Measurements from ENCODE around the gene ABCC8. TPM values are rescaled to one million over a fixed set of nuclear protein-coding genes. Genes with fewer than 3 reads are reported as not detected.

ABCC8 gene
- total RNA-seq, 1 experiment from 2014 or later, result not detected

DNA sequence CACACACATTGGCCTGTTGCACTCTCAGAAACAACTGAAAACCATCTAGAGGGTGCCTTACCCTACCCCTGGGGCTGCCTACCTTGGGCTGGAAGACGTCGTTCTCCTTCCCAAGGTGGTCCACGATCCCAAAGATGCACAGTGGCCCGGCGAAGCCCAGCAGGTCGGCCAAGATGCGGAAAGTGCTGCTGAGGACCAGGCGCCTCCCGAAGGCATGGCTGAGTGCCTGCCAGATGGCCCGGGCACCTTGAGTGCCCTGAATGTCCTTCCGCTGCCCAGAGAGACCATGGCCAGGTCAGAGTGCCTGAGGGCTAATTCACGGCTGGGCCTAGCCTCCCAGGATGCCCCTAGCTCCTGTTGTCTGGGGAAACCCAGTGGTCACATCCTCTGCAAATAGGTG is 16.2 kb downstream of the ABCC8 start:
- intact Hi-C loops (cut with micrococcal nuclease; ENCODE audit: unreplicated experiment), result no loop called here
- no peak for DNase-seq
- Mint-ChIP-seq H3K4me3 (ENCODE audit: unreplicated experiment) (no peak overlapping the region), H3K27ac (ENCODE audit: unreplicated experiment) (no peak overlapping the region), H3K9me3 (ENCODE audit: unreplicated experiment) (no peaks in the 10 kb centered on the region), H3K27me3 (ENCODE audit: insufficient read depth, unreplicated experiment) (peaks cover 16% of the 10 kb centered on the region), H3K4me1 (ENCODE audit: low read depth, unreplicated experiment) (no peaks in the 10 kb centered on the region), H3K36me3 (ENCODE audit: insufficient read depth, unreplicated experiment) (no peaks in the 10 kb centered on the region)
- no peaks in the 10 kb centered on the region for H3K36me3 ChIP-seq (ENCODE audit: control insufficient read depth, insufficient read depth, low read length)
- no TSS peak for BruUV-seq (replicated peaks)
- peaks cover 2% of the 10 kb centered on the region for H3K27me3 ChIP-seq (replicated peaks; ENCODE audit: control insufficient read depth, insufficient read depth, low read length)
- TF ChIP-seq, protein P1, sequence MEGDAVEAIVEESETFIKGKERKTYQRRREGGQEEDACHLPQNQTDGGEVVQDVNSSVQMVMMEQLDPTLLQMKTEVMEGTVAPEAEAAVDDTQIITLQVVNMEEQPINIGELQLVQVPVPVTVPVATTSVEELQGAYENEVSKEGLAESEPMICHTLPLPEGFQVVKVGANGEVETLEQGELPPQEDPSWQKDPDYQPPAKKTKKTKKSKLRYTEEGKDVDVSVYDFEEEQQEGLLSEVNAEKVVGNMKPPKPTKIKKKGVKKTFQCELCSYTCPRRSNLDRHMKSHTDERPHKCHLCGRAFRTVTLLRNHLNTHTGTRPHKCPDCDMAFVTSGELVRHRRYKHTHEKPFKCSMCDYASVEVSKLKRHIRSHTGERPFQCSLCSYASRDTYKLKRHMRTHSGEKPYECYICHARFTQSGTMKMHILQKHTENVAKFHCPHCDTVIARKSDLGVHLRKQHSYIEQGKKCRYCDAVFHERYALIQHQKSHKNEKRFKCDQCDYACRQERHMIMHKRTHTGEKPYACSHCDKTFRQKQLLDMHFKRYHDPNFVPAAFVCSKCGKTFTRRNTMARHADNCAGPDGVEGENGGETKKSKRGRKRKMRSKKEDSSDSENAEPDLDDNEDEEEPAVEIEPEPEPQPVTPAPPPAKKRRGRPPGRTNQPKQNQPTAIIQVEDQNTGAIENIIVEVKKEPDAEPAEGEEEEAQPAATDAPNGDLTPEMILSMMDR (IDR thresholded peaks at IDR 0.05; ENCODE audit: insufficient read depth in 1 of 2, low read depth in 1 of 2, low read length in 1 of 2, severe bottlenecking in 1 of 2, unreplicated experiment in 1 of 2), result no peak
- H3K9me3 ChIP-seq, result no peaks in the 10 kb centered on the region
- CTCF ChIA-PET, result no interaction called here
- H3K4me3 ChIP-seq (ENCODE audit: low read depth, low read length), result no peak overlapping the region
- no peaks in the 10 kb centered on the region for H3K4me1 ChIP-seq
- POLR2A ChIA-PET, result no interaction called here

DNA sequence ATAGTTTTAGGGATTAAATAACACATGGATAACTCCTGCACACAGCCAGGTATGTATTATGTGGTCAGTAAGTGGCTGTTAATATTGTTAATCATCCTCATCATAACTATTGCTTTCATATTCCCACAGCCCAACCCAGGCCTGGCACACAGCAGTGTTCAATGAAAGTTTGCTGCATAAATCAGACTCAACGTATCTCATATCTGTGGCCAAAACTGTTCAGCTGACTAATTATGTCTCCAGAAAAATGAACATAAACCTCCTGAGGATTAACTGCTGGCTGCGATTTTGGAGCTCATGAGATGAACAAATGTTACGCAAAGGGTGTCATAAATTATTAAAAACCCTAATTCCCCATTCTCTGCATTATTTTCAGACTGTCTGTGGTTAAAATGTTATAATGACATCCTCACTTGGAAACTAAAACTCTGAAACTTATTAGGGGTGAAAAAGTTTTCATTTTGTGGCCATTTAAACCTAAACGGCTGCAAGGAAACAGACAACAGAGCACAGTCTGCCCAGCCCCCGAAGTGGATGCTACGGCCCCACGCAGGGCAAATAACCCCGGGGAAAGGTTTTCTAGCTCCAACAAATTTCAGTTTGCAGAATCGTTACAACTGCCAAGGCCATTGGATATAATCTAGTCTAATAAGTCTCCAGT is 17.3 kb downstream of the ABCC8 start:
- POLR2A ChIA-PET, result no interaction called here
- no peaks in the 10 kb centered on the region for H3K36me3 ChIP-seq (ENCODE audit: control insufficient read depth, insufficient read depth, low read length)
- Mint-ChIP-seq H3K27me3 (ENCODE audit: insufficient read depth, unreplicated experiment) (peaks cover 16% of the 10 kb centered on the region), H3K4me1 (ENCODE audit: low read depth, unreplicated experiment) (no peaks in the 10 kb centered on the region), H3K9me3 (ENCODE audit: unreplicated experiment) (no peaks in the 10 kb centered on the region), H3K4me3 (ENCODE audit: unreplicated experiment) (no peak overlapping the region), H3K27ac (ENCODE audit: unreplicated experiment) (no peak overlapping the region), H3K36me3 (ENCODE audit: insufficient read depth, unreplicated experiment) (no peaks in the 10 kb centered on the region)
- TF ChIP-seq, protein P1 (IDR thresholded peaks at IDR 0.05; ENCODE audit: insufficient read depth in 1 of 2, low read depth in 1 of 2, low read length in 1 of 2, severe bottlenecking in 1 of 2, unreplicated experiment in 1 of 2), result no peak
- no peak overlapping the region for H3K4me3 ChIP-seq (ENCODE audit: low read depth, low read length)
- no peak for DNase-seq
- H3K9me3 ChIP-seq, result no peaks in the 10 kb centered on the region
- no peaks in the 10 kb centered on the region for H3K4me1 ChIP-seq
- peaks cover 2% of the 10 kb centered on the region for H3K27me3 ChIP-seq (replicated peaks; ENCODE audit: control insufficient read depth, insufficient read depth, low read length)
- intact Hi-C loops (cut with micrococcal nuclease; ENCODE audit: unreplicated experiment), result no loop called here
- no TSS peak for BruUV-seq (replicated peaks)
- CTCF ChIA-PET, result no interaction called here

DNA sequence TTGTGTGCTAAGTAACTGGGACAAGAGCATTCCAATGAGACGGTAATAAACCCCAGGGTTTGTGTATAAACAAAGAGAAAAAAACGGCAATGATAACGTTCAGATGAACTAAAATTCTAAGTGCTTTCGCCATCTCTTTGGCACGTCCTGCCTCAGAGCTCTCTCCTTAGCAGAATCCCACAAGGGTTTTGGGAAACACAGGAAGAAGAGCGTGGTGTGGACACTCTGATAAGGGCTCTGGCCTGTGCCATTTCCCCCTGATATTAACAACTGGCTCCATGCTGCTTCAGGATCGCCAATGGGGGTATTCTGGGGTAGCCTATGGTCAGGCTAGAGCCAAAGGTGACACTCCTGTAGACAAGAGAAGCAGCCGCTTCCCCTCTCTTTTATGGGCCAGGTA is 18.4 kb downstream of the ABCC8 start:
- CTCF ChIA-PET, result no interaction called here
- BruUV-seq (replicated peaks), result no TSS peak
- Histone ChIP-seq H3K9me3 (no peaks in the 10 kb centered on the region), H3K36me3 (ENCODE audit: control insufficient read depth, insufficient read depth, low read length) (no peaks in the 10 kb centered on the region), H3K27me3 (replicated peaks; ENCODE audit: control insufficient read depth, insufficient read depth, low read length) (peaks cover 2% of the 10 kb centered on the region), H3K4me3 (ENCODE audit: low read depth, low read length) (no peak overlapping the region), H3K4me1 (no peaks in the 10 kb centered on the region)
- Mint-ChIP-seq H3K27ac (ENCODE audit: unreplicated experiment) (no peak overlapping the region), H3K36me3 (ENCODE audit: insufficient read depth, unreplicated experiment) (no peaks in the 10 kb centered on the region), H3K4me1 (ENCODE audit: low read depth, unreplicated experiment) (no peaks in the 10 kb centered on the region), H3K9me3 (ENCODE audit: unreplicated experiment) (no peaks in the 10 kb centered on the region), H3K4me3 (ENCODE audit: unreplicated experiment) (no peak overlapping the region), H3K27me3 (ENCODE audit: insufficient read depth, unreplicated experiment) (peaks cover 15% of the 10 kb centered on the region)
- DNase-seq, result no peak
- intact Hi-C loops (cut with micrococcal nuclease; ENCODE audit: unreplicated experiment), result no loop called here
- TF ChIP-seq, protein P1 (IDR thresholded peaks at IDR 0.05; ENCODE audit: insufficient read depth in 1 of 2, low read depth in 1 of 2, low read length in 1 of 2, severe bottlenecking in 1 of 2, unreplicated experiment in 1 of 2), result no peak
- POLR2A ChIA-PET, result no interaction called here

Measured in Caco-2 (cell line).